Metanephros (tissue), 2 donors: ENCODE measurements around the gene SYT1. TPM values are rescaled to one million over a fixed set of nuclear protein-coding genes. Genes with fewer than 3 reads are reported as not detected.

Experiments used
- small RNA-seq: library from RNA; depleted of rRNA; stranded (forward); fragments of <200 nt; gene quantifications from one replicate; pipeline ENCODE3, GENCODE V24; 2014; ENCODE audit warnings: low replicate concordance
- total RNA-seq: library from RNA; depleted of rRNA; stranded (reverse); fragments of >200 nt; gene quantifications from one replicate; pipeline ENCODE4 v1.2.3, GENCODE V29; 2014

The SYT1 gene
- total RNA-seq = 23.6 TPM

DNA sequence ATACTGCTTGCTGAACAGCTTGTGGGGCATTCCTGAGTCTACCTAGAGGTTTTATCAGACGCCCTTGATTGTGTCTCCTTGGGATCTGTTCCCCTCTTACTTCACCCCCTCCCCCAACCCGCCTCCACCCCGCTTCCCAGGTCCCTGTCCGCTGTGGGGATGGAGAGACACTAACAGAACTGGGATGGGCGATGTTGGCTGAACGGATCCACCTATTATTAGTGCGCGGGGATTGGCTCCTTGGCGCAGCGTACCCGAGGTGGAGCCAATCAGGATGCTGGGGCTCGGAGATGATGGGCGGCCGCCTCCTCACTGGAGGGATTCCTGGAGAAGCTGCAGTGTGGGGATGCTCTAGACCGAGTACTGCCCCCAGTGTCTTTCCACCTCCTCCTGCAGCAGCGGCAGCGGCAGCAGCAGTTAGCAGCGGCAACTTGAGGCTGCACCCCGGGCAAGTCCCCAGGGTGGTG lies at the start of gene SYT1:
Gene SYT1 (plus strand): TSS at position 372 of the 467 bp plus-strand sequence.

Small RNAs within 50 kb of the gene (small RNA-seq; reads per million reads assigned to genes)
- gene MIR1252 = 0.14 reads per million
